ENCODE data around the gene CDCA8. TPM values are rescaled to one million over a fixed set of nuclear protein-coding genes. Genes with fewer than 3 reads are reported as not detected.

Gene CDCA8
- polyA plus RNA-seq, 1 donor (not counting 4 experiments of a cell fraction or from before 2014, with no cell fraction given): 15.1 TPM

DNA sequence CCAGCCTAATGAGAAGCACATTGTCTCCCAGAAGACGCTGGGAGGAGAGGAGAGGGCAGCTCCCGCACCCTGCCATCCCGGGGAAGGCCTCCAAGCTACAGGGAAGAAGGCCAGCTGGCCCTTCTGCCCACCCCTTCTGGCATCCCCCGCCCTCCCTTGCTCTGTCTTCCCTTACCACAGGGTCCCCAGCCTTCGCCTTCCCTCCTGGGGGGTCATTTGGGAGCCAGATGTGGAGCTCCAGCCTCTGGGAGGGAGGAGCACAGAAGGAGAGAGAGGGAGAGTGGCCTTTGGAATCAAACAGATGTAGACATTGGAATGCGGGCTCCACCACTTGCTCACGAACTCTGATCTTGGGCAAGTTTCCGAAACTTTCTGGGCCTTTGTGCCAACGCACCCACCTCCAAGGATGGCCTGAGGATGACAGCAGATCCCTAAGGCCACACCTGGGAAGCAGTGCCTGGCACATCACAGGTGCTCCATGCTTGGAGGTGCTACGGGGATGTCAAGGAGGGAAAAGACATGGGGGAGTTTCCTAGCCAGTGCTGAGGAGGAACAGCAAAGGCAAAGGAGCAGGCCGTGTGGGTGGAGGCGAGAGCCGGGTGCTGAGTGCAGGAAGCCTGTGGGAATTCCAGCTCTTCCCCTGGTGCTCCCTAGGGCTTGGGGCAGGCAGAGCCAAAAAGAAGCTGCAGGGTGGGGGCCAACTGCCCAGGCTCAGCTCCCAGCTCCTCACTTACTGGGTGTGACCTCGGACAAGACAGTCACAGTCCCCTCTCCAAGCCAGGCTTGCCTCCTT lies 34.5 kb upstream of the CDCA8 start:
- no peaks in the 10 kb centered on the region for H3K36me3 ChIP-seq (ENCODE audit: control insufficient read depth in 2 of 2, extremely low read depth in 1 of 2, insufficient read depth in 2 of 2, low read length in 2 of 2)
- dilution Hi-C loops (cut with MboI; ENCODE audit: extremely low pct_ligation_motif_present, low sequenced_read_pairs): no loop called here

DNA sequence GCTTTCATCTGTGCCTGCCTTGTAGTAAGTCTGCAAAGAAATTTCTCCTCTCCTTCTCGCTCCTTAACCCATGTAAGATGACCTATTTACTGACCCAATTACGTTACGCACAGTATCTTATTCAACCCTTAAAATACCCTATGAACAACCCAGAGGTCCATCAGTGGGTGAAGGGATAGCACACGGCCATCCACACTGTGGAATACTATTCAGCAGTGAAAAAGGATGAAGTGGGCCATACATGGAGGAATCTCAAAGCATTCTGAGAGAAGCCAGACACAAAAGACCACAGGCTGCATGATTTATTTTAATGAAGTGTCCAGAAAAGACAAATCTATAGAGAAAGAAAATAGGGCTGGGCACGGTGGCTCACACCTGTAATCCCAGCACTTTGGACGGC lies 33.8 kb upstream of the CDCA8 start:
- H3K36me3 ChIP-seq (ENCODE audit: control insufficient read depth in 2 of 2, extremely low read depth in 1 of 2, insufficient read depth in 2 of 2, low read length in 2 of 2): no peaks in the 10 kb centered on the region
- TF ChIP-seq EZH2 (IDR thresholded peaks at IDR 0.05; ENCODE audit: low read length): no peak
- TF ChIP-seq, protein P1, sequence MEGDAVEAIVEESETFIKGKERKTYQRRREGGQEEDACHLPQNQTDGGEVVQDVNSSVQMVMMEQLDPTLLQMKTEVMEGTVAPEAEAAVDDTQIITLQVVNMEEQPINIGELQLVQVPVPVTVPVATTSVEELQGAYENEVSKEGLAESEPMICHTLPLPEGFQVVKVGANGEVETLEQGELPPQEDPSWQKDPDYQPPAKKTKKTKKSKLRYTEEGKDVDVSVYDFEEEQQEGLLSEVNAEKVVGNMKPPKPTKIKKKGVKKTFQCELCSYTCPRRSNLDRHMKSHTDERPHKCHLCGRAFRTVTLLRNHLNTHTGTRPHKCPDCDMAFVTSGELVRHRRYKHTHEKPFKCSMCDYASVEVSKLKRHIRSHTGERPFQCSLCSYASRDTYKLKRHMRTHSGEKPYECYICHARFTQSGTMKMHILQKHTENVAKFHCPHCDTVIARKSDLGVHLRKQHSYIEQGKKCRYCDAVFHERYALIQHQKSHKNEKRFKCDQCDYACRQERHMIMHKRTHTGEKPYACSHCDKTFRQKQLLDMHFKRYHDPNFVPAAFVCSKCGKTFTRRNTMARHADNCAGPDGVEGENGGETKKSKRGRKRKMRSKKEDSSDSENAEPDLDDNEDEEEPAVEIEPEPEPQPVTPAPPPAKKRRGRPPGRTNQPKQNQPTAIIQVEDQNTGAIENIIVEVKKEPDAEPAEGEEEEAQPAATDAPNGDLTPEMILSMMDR (optimal IDR thresholded peaks at IDR 0.05 in 1 of 3, IDR thresholded peaks at IDR 0.05 in 1 of 3, conservative IDR thresholded peaks at IDR 0.05 in 1 of 3; ENCODE audit: extremely low read depth in 1 of 3, insufficient read depth in 2 of 3, low read length in 3 of 3): no peak
- no peaks in the 10 kb centered on the region for H3K9me1 ChIP-seq (ENCODE audit: control insufficient read depth, extremely low read depth, insufficient read depth, low read length)

More for the DNA sequence above, 34.5 kb upstream of the CDCA8 start:
- no peak overlapping the region for H3K9ac ChIP-seq (ENCODE audit: control insufficient read depth, extremely low read depth, insufficient read depth, low read length)
- FAIRE-seq (no peak), DNase-seq (ENCODE audit: low read depth, low spot score) (no peak)
- no peaks in the 10 kb centered on the region for H3K9me3 ChIP-seq (ENCODE audit: control insufficient read depth, low read depth, low read length)
- peaks cover 9% of the 10 kb centered on the region for H3K27me3 ChIP-seq (ENCODE audit: control insufficient read depth, extremely low read depth, insufficient read depth, low read length)
- no peaks in the 10 kb centered on the region for H4K20me1 ChIP-seq (ENCODE audit: control insufficient read depth, extremely low read depth, insufficient read depth, low read length)
- peaks cover 8% of the 10 kb centered on the region for H3K4me1 ChIP-seq (ENCODE audit: control insufficient read depth, extremely low read depth, insufficient read depth, low read length)
- no peaks in the 10 kb centered on the region for H3K9me1 ChIP-seq (ENCODE audit: control insufficient read depth, extremely low read depth, insufficient read depth, low read length)
- H2AFZ ChIP-seq (ENCODE audit: control insufficient read depth, low read length): no peak overlapping the region
- H3K4me2 ChIP-seq (ENCODE audit: control insufficient read depth, extremely low read depth, insufficient read depth, low read depth, low read length): no peak overlapping the region
- H3K79me2 ChIP-seq (ENCODE audit: control insufficient read depth, insufficient read depth, low read length): no peaks in the 10 kb centered on the region
- TF ChIP-seq, protein P1 (optimal IDR thresholded peaks at IDR 0.05 in 1 of 3, IDR thresholded peaks at IDR 0.05 in 1 of 3, conservative IDR thresholded peaks at IDR 0.05 in 1 of 3; ENCODE audit: extremely low read depth in 1 of 3, insufficient read depth in 2 of 3, low read length in 3 of 3): no peak
- no peak for TF ChIP-seq EZH2 (IDR thresholded peaks at IDR 0.05; ENCODE audit: low read length)
- no peak overlapping the region for H3K4me3 ChIP-seq (ENCODE audit: control insufficient read depth in 2 of 3, extremely low read depth in 1 of 3, insufficient read depth in 2 of 3, low read depth in 1 of 3, low read length in 3 of 3)
- no peak overlapping the region for H3K27ac ChIP-seq (ENCODE audit: control insufficient read depth, insufficient read depth, low read length)

More for the DNA sequence above, 33.8 kb upstream of the CDCA8 start:
- Histone ChIP-seq H3K27me3 (ENCODE audit: control insufficient read depth, extremely low read depth, insufficient read depth, low read length) (peaks cover 9% of the 10 kb centered on the region), H3K4me3 (ENCODE audit: control insufficient read depth in 2 of 3, extremely low read depth in 1 of 3, insufficient read depth in 2 of 3, low read depth in 1 of 3, low read length in 3 of 3) (no peak overlapping the region), H3K9me3 (ENCODE audit: control insufficient read depth, low read depth, low read length) (no peaks in the 10 kb centered on the region), H3K4me2 (ENCODE audit: control insufficient read depth, extremely low read depth, insufficient read depth, low read depth, low read length) (no peak overlapping the region), H3K79me2 (ENCODE audit: control insufficient read depth, insufficient read depth, low read length) (no peaks in the 10 kb centered on the region), H3K9ac (ENCODE audit: control insufficient read depth, extremely low read depth, insufficient read depth, low read length) (no peak overlapping the region), H3K27ac (ENCODE audit: control insufficient read depth, insufficient read depth, low read length) (no peak overlapping the region), H2AFZ (ENCODE audit: control insufficient read depth, low read length) (no peak overlapping the region), H3K4me1 (ENCODE audit: control insufficient read depth, extremely low read depth, insufficient read depth, low read length) (peaks cover 8% of the 10 kb centered on the region), H4K20me1 (ENCODE audit: control insufficient read depth, extremely low read depth, insufficient read depth, low read length) (no peaks in the 10 kb centered on the region)
- dilution Hi-C loops (cut with MboI; ENCODE audit: extremely low pct_ligation_motif_present, low sequenced_read_pairs): no loop called here
- DNase-seq (ENCODE audit: low read depth, low spot score) (no peak), FAIRE-seq (no peak)

All from keratinocyte (primary cell).